ENCODE measurements around the gene AFMID.
"Not testable (repeated sequence)": the region's sequence is repeated elsewhere in the genome, so short reads cannot be mapped to it uniquely, and the experiment has no call there.

- not testable (repeated sequence) for TF ChIP-seq CTCF (IDR thresholded peaks at IDR 0.05; ENCODE audit: poor library complexity); EZH2 (IDR thresholded peaks at IDR 0.05; ENCODE audit: borderline replicate concordance)
These were observed 47.9 kb downstream of the AFMID start for GRCh38 chr17:78235022-78235421.
